HepG2 (cell line): ENCODE measurements around the gene GPR4. TPM values are rescaled to one million over a fixed set of nuclear protein-coding genes. Genes with fewer than 3 reads are reported as not detected.

Experiments
- FOXJ3 ChIP-seq: sonication (generic); formaldehyde crosslinking; IDR thresholded peaks from 2 replicates; pipeline ENCODE4 v1.4.0; 2020; ENCODE audit warnings: missing genetic modification reagents, mild to moderate bottlenecking, borderline replicate concordance
- HDAC6 ChIP-seq: fragments of 200-600 bp; sonication (generic); IDR thresholded peaks from 2 replicates; pipeline ENCODE4 v1.7.0; 2017; ENCODE audit warnings: mild to moderate bottlenecking, antibody characterized with exemption, low read length, low read depth
- IRF2 ChIP-seq: IDR thresholded peaks from 2 replicates; pipeline ENCODE4 v1.6.1; 2018; ENCODE audit warnings: missing genetic modification reagents, missing compliant biosample characterization
- NBN ChIP-seq: fragments of 450-650 bp; conservative IDR thresholded peaks from 2 replicates; pipeline ENCODE4 v1.6.1; 2017
- NFKBIZ ChIP-seq: IDR thresholded peaks from 2 replicates; pipeline ENCODE4 v1.6.1; 2018; ENCODE audit warnings: missing genetic modification reagents, missing compliant biosample characterization
- PHF5A ChIP-seq: IDR thresholded peaks from one replicate; pipeline ENCODE4 v1.6.1; 2018; ENCODE audit warnings: low read depth, missing genetic modification reagents; ENCODE audit not compliant: unreplicated experiment
- RBM39 ChIP-seq: fragments of 200-400 bp; formaldehyde crosslinking; IDR thresholded peaks from one replicate; pipeline ENCODE4 v1.6.1; 2018; ENCODE audit warnings: antibody characterized with exemption, mild to moderate bottlenecking, low read depth, low read length; ENCODE audit not compliant: poor library complexity, severe bottlenecking
- SNAPC2 ChIP-seq: sonication (generic); formaldehyde crosslinking; IDR thresholded peaks from 2 replicates; pipeline ENCODE4 v1.8.1; 2022; ENCODE audit warnings: mild to moderate bottlenecking, missing genetic modification reagents
- SOX13 ChIP-seq, 3 experiments: fragments of 450-650 bp in 1 of 3; sonication (generic) in 1 of 3; formaldehyde crosslinking in 1 of 3; IDR thresholded peaks in 2 of 3; conservative IDR thresholded peaks in 1 of 3; 2 replicates each; pipeline versions ENCODE4 v1.5.0 to v1.6.1; 2016 to 2020; ENCODE audit warnings: antibody characterized with exemption in 1 of 3, mild to moderate bottlenecking in 1 of 3, missing compliant biosample characterization in 1 of 3, missing genetic modification reagents in 1 of 3, moderate library complexity in 1 of 3
- THYN1 ChIP-seq: sonication (generic); formaldehyde crosslinking; IDR thresholded peaks from 2 replicates; pipeline ENCODE4 v1.8.1; 2023; ENCODE audit warnings: low read depth, mild to moderate bottlenecking, moderate library complexity, missing genetic modification reagents, borderline replicate concordance
- TOPORS ChIP-seq: sonication (generic); formaldehyde crosslinking; IDR thresholded peaks from 2 replicates; pipeline ENCODE4 v1.8.0; 2023; ENCODE audit warnings: mild to moderate bottlenecking, missing genetic modification reagents
- ZBTB49 ChIP-seq: sonication (generic); formaldehyde crosslinking; IDR thresholded peaks from 2 replicates; pipeline ENCODE4 v1.4.0; 2020; ENCODE audit warnings: missing genetic modification reagents, borderline replicate concordance
- ZBTB7A ChIP-seq: sonication (generic); formaldehyde crosslinking; IDR thresholded peaks from 2 replicates; pipeline ENCODE4 v1.8.0; 2022; ENCODE audit warnings: mild to moderate bottlenecking, missing genetic modification reagents
- ZC3H13 ChIP-seq: sonication (generic); formaldehyde crosslinking; IDR thresholded peaks from 2 replicates; pipeline ENCODE4 v1.8.1; 2023; ENCODE audit warnings: mild to moderate bottlenecking, missing genetic modification reagents, moderate library complexity
- ZNF136 ChIP-seq: sonication (generic); formaldehyde crosslinking; IDR thresholded peaks from 2 replicates; pipeline ENCODE4 v1.8.1; 2022; ENCODE audit warnings: low read depth, mild to moderate bottlenecking, moderate library complexity, missing genetic modification reagents
- ZNF790 ChIP-seq: sonication (generic); formaldehyde crosslinking; IDR thresholded peaks from 2 replicates; pipeline ENCODE4 v1.8.0; 2022; ENCODE audit warnings: missing genetic modification reagents, mild to moderate bottlenecking, borderline replicate concordance
- ZNF850 ChIP-seq: sonication (generic); formaldehyde crosslinking; conservative IDR thresholded peaks from 2 replicates; pipeline ENCODE4 v1.9.0; 2021; ENCODE audit warnings: mild to moderate bottlenecking, missing genetic modification reagents
- ZSCAN21 ChIP-seq: sonication (generic); formaldehyde crosslinking; IDR thresholded peaks from 2 replicates; pipeline ENCODE4 v1.8.0; 2022; ENCODE audit warnings: mild to moderate bottlenecking, missing genetic modification reagents, moderate library complexity, borderline replicate concordance
- polyA plus RNA-seq, 8 experiments: library from polyadenylated mRNA; depleted of rRNA in 3 of 8; stranded (reverse) in 7 of 8; unstranded in 1 of 8; fragments of >200 nt; fragmentation: Illumina TruSeq in 4 of 8; extraction: Trizol in 4 of 8; gene quantifications; 2 replicates each; pipeline versions ENCODE4 v1.2.1 to v1.2.3, GENCODE V29; 2011 to 2016; ENCODE audit warnings: low read depth in 4 of 8, missing spikeins in 1 of 8, mixed read lengths in 1 of 8; ENCODE audit not compliant: insufficient read depth in 1 of 8
- total RNA-seq, 5 experiments: library from RNA; depleted of rRNA; stranded (reverse); fragments of >200 nt; fragmentation: Illumina TruSeq; extraction: Trizol; gene quantifications; 2 replicates each; pipeline ENCODE4 v1.2.3, GENCODE V29; 2016; ENCODE audit warnings: low read depth in 1 of 5
- TF ChIP-seq, protein P1 (sequence below): sonication (generic); formaldehyde crosslinking; conservative IDR thresholded peaks from 2 replicates; pipeline ENCODE4 v1.8.0; 2022; ENCODE audit warnings: missing genetic modification reagents
- TF ChIP-seq, protein P2 (sequence below): sonication (generic); formaldehyde crosslinking; IDR thresholded peaks from 2 replicates; pipeline ENCODE4 v1.4.0; 2020; ENCODE audit warnings: low read depth, mild to moderate bottlenecking, missing genetic modification reagents
- TF ChIP-seq, protein P3 (sequence below): IDR thresholded peaks from 2 replicates; pipeline ENCODE4 v1.6.1; 2016; ENCODE audit warnings: mild to moderate bottlenecking

The GPR4 gene
- total and polyA plus RNA-seq, 2 of the 13 experiments (the other 11 are each of a cell fraction or from before 2014, with no cell fraction given), result 0.15 TPM; not detected in 1

DNA sequence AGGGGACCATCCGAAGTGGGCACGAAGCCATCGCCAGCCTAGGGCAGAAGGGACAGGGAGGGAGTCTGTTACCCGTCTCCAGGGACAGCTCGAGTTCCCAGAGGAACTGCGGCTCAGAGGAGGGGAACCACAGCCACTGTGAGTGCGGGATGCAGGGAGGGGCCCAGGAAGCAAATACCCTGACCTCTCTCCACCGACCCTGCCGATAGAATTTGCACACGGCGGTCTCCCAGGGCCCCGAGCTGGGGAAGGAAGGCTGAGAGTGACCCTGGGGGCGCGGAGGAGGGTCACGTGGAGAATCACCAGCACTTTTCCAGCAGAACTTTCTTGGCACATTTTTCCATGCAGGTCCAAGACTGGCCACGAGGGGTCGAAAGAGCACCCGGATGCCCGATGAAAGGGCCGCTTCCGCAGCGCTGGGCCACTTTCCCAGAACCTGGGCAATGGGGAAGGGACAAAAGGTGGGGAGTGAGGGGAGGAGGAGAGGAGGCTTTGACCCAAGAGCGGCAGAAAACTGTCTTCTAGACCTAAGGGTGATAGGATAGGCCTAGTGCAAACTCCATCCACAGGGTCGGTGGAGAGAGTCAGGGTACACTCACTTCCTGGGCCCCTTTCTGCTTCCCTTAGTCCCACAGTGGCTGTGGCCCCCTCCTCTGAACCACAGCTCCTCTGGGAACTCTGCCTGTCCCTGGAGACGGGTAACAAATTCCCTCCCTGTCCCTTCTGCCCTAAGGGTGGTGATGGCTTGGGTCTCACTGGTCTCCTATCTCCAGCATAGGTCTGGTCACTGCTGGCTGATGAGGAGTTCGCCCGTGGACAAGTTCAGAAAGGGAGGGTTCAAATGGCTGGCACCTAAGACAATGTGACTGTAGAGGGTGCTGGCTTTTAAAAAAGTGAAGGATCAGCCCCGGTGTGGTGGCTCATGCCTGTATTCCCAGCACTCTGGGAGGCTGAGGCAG, 5.3 kb upstream of the GPR4 start (continued):
- TF ChIP-seq, protein P1, sequence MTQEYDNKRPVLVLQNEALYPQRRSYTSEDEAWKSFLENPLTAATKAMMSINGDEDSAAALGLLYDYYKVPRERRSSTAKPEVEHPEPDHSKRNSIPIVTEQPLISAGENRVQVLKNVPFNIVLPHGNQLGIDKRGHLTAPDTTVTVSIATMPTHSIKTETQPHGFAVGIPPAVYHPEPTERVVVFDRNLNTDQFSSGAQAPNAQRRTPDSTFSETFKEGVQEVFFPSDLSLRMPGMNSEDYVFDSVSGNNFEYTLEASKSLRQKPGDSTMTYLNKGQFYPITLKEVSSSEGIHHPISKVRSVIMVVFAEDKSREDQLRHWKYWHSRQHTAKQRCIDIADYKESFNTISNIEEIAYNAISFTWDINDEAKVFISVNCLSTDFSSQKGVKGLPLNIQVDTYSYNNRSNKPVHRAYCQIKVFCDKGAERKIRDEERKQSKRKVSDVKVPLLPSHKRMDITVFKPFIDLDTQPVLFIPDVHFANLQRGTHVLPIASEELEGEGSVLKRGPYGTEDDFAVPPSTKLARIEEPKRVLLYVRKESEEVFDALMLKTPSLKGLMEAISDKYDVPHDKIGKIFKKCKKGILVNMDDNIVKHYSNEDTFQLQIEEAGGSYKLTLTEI (CRISPR knock-in tag), result no peak
- TF ChIP-seq FOXJ3 (no peak), ZNF790 (CRISPR knock-in tag) (no peak), IRF2 (CRISPR knock-in tag) (no peak; the same call in 1 of the 2 replicates), ZBTB49 (CRISPR knock-in tag) (no peak), RBM39 (no peak), ZNF136 (CRISPR knock-in tag) (no peak), SNAPC2 (CRISPR knock-in tag) (no peak), SOX13 (IDR thresholded peaks at IDR 0.05) (no peak), SOX13 (CRISPR knock-in tag; conservative IDR thresholded peaks at IDR 0.05 in 1 of 2, IDR thresholded peaks at IDR 0.05 in 1 of 2) (peak in 1 of 2 experiments; percentile 31; a peak in 1 of 4 replicates), THYN1 (no peak), ZC3H13 (CRISPR knock-in tag) (no peak), NBN (no peak), ZBTB7A (CRISPR knock-in tag) (no peak), ZNF850 (no peak), TOPORS (CRISPR knock-in tag) (no peak), NFKBIZ (CRISPR knock-in tag) (no peak; the same call in 1 of the 2 replicates), PHF5A (CRISPR knock-in tag) (no peak), ZSCAN21 (CRISPR knock-in tag) (0 out of 2 replicates have a peak, but pooled peaks have one; percentile 35), HDAC6 (no peak)
- TF ChIP-seq, protein P2, sequence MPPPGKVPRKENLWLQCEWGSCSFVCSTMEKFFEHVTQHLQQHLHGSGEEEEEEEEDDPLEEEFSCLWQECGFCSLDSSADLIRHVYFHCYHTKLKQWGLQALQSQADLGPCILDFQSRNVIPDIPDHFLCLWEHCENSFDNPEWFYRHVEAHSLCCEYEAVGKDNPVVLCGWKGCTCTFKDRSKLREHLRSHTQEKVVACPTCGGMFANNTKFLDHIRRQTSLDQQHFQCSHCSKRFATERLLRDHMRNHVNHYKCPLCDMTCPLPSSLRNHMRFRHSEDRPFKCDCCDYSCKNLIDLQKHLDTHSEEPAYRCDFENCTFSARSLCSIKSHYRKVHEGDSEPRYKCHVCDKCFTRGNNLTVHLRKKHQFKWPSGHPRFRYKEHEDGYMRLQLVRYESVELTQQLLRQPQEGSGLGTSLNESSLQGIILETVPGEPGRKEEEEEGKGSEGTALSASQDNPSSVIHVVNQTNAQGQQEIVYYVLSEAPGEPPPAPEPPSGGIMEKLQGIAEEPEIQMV, result no peak
- TF ChIP-seq, protein P3, sequence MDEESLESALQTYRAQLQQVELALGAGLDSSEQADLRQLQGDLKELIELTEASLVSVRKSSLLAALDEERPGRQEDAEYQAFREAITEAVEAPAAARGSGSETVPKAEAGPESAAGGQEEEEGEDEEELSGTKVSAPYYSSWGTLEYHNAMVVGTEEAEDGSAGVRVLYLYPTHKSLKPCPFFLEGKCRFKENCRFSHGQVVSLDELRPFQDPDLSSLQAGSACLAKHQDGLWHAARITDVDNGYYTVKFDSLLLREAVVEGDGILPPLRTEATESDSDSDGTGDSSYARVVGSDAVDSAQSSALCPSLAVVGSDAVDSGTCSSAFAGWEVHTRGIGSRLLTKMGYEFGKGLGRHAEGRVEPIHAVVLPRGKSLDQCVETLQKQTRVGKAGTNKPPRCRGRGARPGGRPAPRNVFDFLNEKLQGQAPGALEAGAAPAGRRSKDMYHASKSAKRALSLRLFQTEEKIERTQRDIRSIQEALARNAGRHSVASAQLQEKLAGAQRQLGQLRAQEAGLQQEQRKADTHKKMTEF (CRISPR knock-in tag), result peak; percentile 47; the same call in 1 of the 2 replicates
